ENCODE measurements around the gene PDX1. TPM values are rescaled to one million over a fixed set of nuclear protein-coding genes. Genes with fewer than 3 reads are reported as not detected.

PDX1 gene
- not detected in 2 replicates for polyA plus RNA-seq
- not detected in 2 replicates for polyA minus RNA-seq

- Histone ChIP-seq H2AFZ (ENCODE audit: low read depth, low read length) (no peak within 1 kb of the TSS), H3K9me2 (ENCODE audit: insufficient read depth, low read length) (no peaks in the 10 kb centered on the region), H3K79me2 (replicated peaks; ENCODE audit: insufficient read depth, low read length) (no peaks in the 10 kb centered on the region), H3K4me2 (ENCODE audit: low read length) (no peak within 1 kb of the TSS), H3K27me3 (ENCODE audit: insufficient read depth, low read depth, low read length) (peaks cover 100% of the 10 kb centered on the region), H3K9ac (ENCODE audit: low read length) (no peak within 1 kb of the TSS), H3K4me3 (ENCODE audit: low read length) (peak within 1 kb of the TSS; percentile 52), H3K27ac (ENCODE audit: low read length) (no peak within 1 kb of the TSS), H3K36me3 (ENCODE audit: insufficient read depth, low read length) (no peaks in the 10 kb centered on the region), H3K9me3 (ENCODE audit: low read length) (no peaks in the 10 kb centered on the region), H3F3A (ENCODE audit: insufficient read depth, low read length, poor library complexity, severe bottlenecking) (no peaks in the 10 kb centered on the region), H4K20me1 (ENCODE audit: insufficient read depth) (no peaks in the 10 kb centered on the region)
- no peak for TF ChIP-seq TAF1 (IDR thresholded peaks at IDR 0.05; ENCODE audit: low read depth)
- TF ChIP-seq EZH2 (IDR thresholded peaks at IDR 0.05; ENCODE audit: borderline replicate concordance, insufficient read depth, low read length, poor library complexity, severe bottlenecking), result peak; percentile 69
- no peak for TF ChIP-seq REST (IDR thresholded peaks at IDR 0.05; ENCODE audit: borderline replicate concordance)
These were observed at the start of gene PDX1 for GRCh38 chr13:27919934-27920676. Gene PDX1, plus strand, starts transcription at chr13:27920000. Its CDS starts 139 bp downstream, at chr13:27920139.

DNA sequence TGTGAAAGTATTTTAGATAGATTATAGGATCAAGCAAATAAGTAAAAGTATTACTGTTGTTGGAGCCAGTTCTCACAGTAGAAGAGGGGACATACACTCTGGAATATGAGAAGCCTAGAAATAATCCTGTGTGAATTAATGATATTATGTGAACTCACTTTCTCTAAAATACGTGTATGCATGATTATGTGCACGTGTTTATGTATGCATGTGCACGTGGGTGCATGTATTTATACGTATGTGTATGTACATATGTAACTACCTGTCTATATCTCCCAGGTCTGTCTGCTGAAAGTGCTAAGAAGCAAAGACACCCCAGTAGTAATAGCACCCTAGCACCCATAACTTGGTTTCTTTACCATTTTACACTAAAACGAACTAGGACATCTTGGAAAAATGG, 41.5 kb upstream of the PDX1 start:
- no peak for TF ChIP-seq EP300 (conservative IDR thresholded peaks at IDR 0.05; ENCODE audit: poor library complexity, severe bottlenecking)
- no peak for TF ChIP-seq SMC3 (conservative IDR thresholded peaks at IDR 0.05; ENCODE audit: poor library complexity)
- no peak for TF ChIP-seq REST (IDR thresholded peaks at IDR 0.05; ENCODE audit: borderline replicate concordance)
- no peak for TF ChIP-seq TAF1 (IDR thresholded peaks at IDR 0.05; ENCODE audit: low read depth)
- no peak for TF ChIP-seq EZH2 (IDR thresholded peaks at IDR 0.05; ENCODE audit: borderline replicate concordance, insufficient read depth, low read length, poor library complexity, severe bottlenecking)
- no peak for TF ChIP-seq POLR2AphosphoS5 (IDR thresholded peaks at IDR 0.05)
- TF ChIP-seq MXI1 (conservative IDR thresholded peaks at IDR 0.05; ENCODE audit: poor library complexity, severe bottlenecking), result no peak
- no peak for TF ChIP-seq RAD21 (conservative IDR thresholded peaks at IDR 0.05)
- TF ChIP-seq, protein P1, sequence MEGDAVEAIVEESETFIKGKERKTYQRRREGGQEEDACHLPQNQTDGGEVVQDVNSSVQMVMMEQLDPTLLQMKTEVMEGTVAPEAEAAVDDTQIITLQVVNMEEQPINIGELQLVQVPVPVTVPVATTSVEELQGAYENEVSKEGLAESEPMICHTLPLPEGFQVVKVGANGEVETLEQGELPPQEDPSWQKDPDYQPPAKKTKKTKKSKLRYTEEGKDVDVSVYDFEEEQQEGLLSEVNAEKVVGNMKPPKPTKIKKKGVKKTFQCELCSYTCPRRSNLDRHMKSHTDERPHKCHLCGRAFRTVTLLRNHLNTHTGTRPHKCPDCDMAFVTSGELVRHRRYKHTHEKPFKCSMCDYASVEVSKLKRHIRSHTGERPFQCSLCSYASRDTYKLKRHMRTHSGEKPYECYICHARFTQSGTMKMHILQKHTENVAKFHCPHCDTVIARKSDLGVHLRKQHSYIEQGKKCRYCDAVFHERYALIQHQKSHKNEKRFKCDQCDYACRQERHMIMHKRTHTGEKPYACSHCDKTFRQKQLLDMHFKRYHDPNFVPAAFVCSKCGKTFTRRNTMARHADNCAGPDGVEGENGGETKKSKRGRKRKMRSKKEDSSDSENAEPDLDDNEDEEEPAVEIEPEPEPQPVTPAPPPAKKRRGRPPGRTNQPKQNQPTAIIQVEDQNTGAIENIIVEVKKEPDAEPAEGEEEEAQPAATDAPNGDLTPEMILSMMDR (IDR thresholded peaks at IDR 0.05; ENCODE audit: poor library complexity, severe bottlenecking), result no peak
- H3K27me3 ChIP-seq (ENCODE audit: insufficient read depth, low read depth, low read length), result no peaks in the 10 kb centered on the region

More for the DNA sequence above, 41.5 kb upstream of the PDX1 start:
- no peaks in the 10 kb centered on the region for H3K79me2 ChIP-seq (replicated peaks; ENCODE audit: insufficient read depth, low read length)
- no peak overlapping the region for H3K4me3 ChIP-seq (ENCODE audit: low read length)
- H4K20me1 ChIP-seq (ENCODE audit: insufficient read depth), result no peaks in the 10 kb centered on the region
- no peak overlapping the region for H2AFZ ChIP-seq (ENCODE audit: low read depth, low read length)
- H3K4me2 ChIP-seq (ENCODE audit: low read length), result no peak overlapping the region
- H3K36me3 ChIP-seq (ENCODE audit: insufficient read depth, low read length), result no peaks in the 10 kb centered on the region
- no peaks in the 10 kb centered on the region for H3K9me2 ChIP-seq (ENCODE audit: insufficient read depth, low read length)
- H3K27ac ChIP-seq (ENCODE audit: low read length), result no peak overlapping the region
- H3K9me3 ChIP-seq (ENCODE audit: low read length), result no peaks in the 10 kb centered on the region
- H3F3A ChIP-seq (ENCODE audit: insufficient read depth, low read length, poor library complexity, severe bottlenecking), result no peaks in the 10 kb centered on the region
- H3K9ac ChIP-seq (ENCODE audit: low read length), result no peak overlapping the region
